CD4-positive, CD25-positive, alpha-beta regulatory T cell (primary cell): ENCODE measurements around the gene RTN4IP1. TPM values are rescaled to one million over a fixed set of nuclear protein-coding genes. Genes with fewer than 3 reads are reported as not detected.

Experiments
- ATAC-seq, 2 donors: fragments of 150-1000 bp; cut with Tn5 transposase; one replicate each; pipeline ENCODE4 v1.10.0; 2021; ENCODE audit warnings: low read depth in 2 of 2, moderate number of reproducible peaks in 2 of 2, moderate library complexity in 1 of 2
- DNase-seq, 3 donors: peaks; one replicate each; pipeline versions ENCODE4 v3.0.0 to v3.0.0-alpha.2; 2012 to 2022; ENCODE audit warnings: mixed read lengths in 1 of 3
- H3K27ac ChIP-seq: one replicate; pipeline ENCODE4 v1.7.0; 2013; ENCODE audit warnings: mild to moderate bottlenecking, low read length; ENCODE audit not compliant: insufficient read depth, poor library complexity, severe bottlenecking
- H3K27me3 ChIP-seq: one replicate; pipeline ENCODE4 v1.7.0; 2013; ENCODE audit warnings: low read length; ENCODE audit not compliant: control insufficient read depth, insufficient read depth
- H3K36me3 ChIP-seq: one replicate; pipeline ENCODE4 v1.7.0; 2013; ENCODE audit warnings: mild to moderate bottlenecking, low read length, moderate library complexity; ENCODE audit not compliant: control insufficient read depth, insufficient read depth
- H3K4me1 ChIP-seq: 2 replicates; pipeline ENCODE4 v1.7.0; 2013; ENCODE audit warnings: mild to moderate bottlenecking, low read length; ENCODE audit not compliant: insufficient read depth, control insufficient read depth, poor library complexity, severe bottlenecking
- H3K4me3 ChIP-seq: one replicate; pipeline ENCODE4 v1.7.0; 2013; ENCODE audit warnings: low read depth, mild to moderate bottlenecking, low read length, moderate library complexity
- H3K9me3 ChIP-seq, 2 experiments: 1 replicate in 1 of 2; 2 replicates in 1 of 2; pipeline ENCODE4 v1.7.0; 2013; ENCODE audit warnings: low read length in 2 of 2, mild to moderate bottlenecking in 1 of 2, moderate library complexity in 1 of 2; ENCODE audit not compliant: control insufficient read depth in 2 of 2
- H3K27ac Mint-ChIP-seq, 3 donors: one replicate each; pipeline ENCODE4 v1.8.0; 2020 to 2022; ENCODE audit warnings: mild to moderate bottlenecking in 3 of 3, mixed read lengths in 3 of 3, moderate library complexity in 2 of 3
- H3K27me3 Mint-ChIP-seq: one replicate; pipeline ENCODE4 v1.8.0; 2022; ENCODE audit warnings: mild to moderate bottlenecking, mixed read lengths
- H3K36me3 Mint-ChIP-seq: one replicate; pipeline ENCODE4 v1.8.0; 2020; ENCODE audit warnings: mixed read lengths
- H3K4me1 Mint-ChIP-seq, 4 donors: one replicate each; pipeline ENCODE4 v1.8.0; 2020 to 2022; ENCODE audit warnings: mixed read lengths in 4 of 4, mild to moderate bottlenecking in 1 of 4
- H3K4me3 Mint-ChIP-seq, 4 donors: one replicate each; pipeline ENCODE4 v1.8.0; 2020 to 2022; ENCODE audit warnings: mild to moderate bottlenecking in 4 of 4, mixed read lengths in 4 of 4, moderate library complexity in 3 of 4
- H3K9me3 Mint-ChIP-seq, 7 donors: one replicate each; pipeline ENCODE4 v1.8.0; 2020 to 2022; ENCODE audit warnings: mixed read lengths in 7 of 7, mild to moderate bottlenecking in 3 of 7, moderate library complexity in 2 of 7
- polyA plus RNA-seq, 4 donors: library from polyadenylated mRNA; unstranded; fragments of 300-500 nt; fragmentation: Illumina TruSeq; gene quantifications; one replicate each; pipeline ENCODE4 v1.2.3, GENCODE V29; 2021
- total RNA-seq: library from RNA; stranded (reverse); gene quantifications from one replicate; pipeline ENCODE4 v1.2.3, GENCODE V29; 2022

RTN4IP1 gene
- total and polyA plus RNA-seq, 5 donors from 2014 or later, result 5.9 to 13.8 (median 10.6) TPM

GRCh38 chr6:106579281-106579680 lies 50.0 kb downstream of the RTN4IP1 start:
- no peaks in the 10 kb centered on the region for H3K4me1 ChIP-seq

GRCh38 chr6:106574741-106575458 lies 54.4 kb downstream of the RTN4IP1 start:
- ATAC-seq (no peak), DNase-seq (no peak)
- H3K9me3 ChIP-seq, result no peaks in the 10 kb centered on the region
- no peaks in the 10 kb centered on the region for H3K27me3 Mint-ChIP-seq
- peaks cover 38% of the 10 kb centered on the region for H3K36me3 Mint-ChIP-seq
- H3K4me1 Mint-ChIP-seq, result peaks cover 0 to 4% (median 1%) of the 10 kb centered on the region in 4 donors
- no peak overlapping the region for H3K4me3 Mint-ChIP-seq
- no peak overlapping the region for H3K4me3 ChIP-seq
- H3K9me3 Mint-ChIP-seq, result no peaks in the 10 kb centered on the region
- H3K27ac ChIP-seq, result no peak overlapping the region
- peak overlapping the region in 2 of 3 donors; percentile 8 to 46 for H3K27ac Mint-ChIP-seq
- H3K36me3 ChIP-seq, result peaks cover 27% of the 10 kb centered on the region
- H3K4me1 ChIP-seq, result no peaks in the 10 kb centered on the region
- H3K27me3 ChIP-seq, result no peaks in the 10 kb centered on the region

More at GRCh38 chr6:106579281-106579680, 50.0 kb downstream of the RTN4IP1 start:
- Histone ChIP-seq H3K27ac (no peak overlapping the region), H3K4me3 (no peak overlapping the region), H3K36me3 (peaks cover 32% of the 10 kb centered on the region), H3K27me3 (no peaks in the 10 kb centered on the region), H3K9me3 (no peaks in the 10 kb centered on the region)
- H3K36me3 Mint-ChIP-seq, result peaks cover 58% of the 10 kb centered on the region
- no peaks in the 10 kb centered on the region for H3K27me3 Mint-ChIP-seq
- H3K4me3 Mint-ChIP-seq, result no peak overlapping the region
- DNase-seq (no peak), ATAC-seq (no peak)
- H3K4me1 Mint-ChIP-seq, result peaks cover 0 to 2% (median 0%) of the 10 kb centered on the region in 4 donors
- H3K9me3 Mint-ChIP-seq, result no peaks in the 10 kb centered on the region
- no peak overlapping the region for H3K27ac Mint-ChIP-seq

GRCh38 chr6:106572875-106573585 lies 56.3 kb downstream of the RTN4IP1 start:
- ATAC-seq (no peak), DNase-seq (no peak)
- Histone ChIP-seq H3K9me3 (no peaks in the 10 kb centered on the region), H3K4me1 (no peaks in the 10 kb centered on the region), H3K4me3 (no peak overlapping the region), H3K36me3 (peaks cover 45% of the 10 kb centered on the region), H3K27ac (no peak overlapping the region), H3K27me3 (no peaks in the 10 kb centered on the region)
- Mint-ChIP-seq H3K9me3 (no peaks in the 10 kb centered on the region), H3K27ac (peak overlapping the region in 2 of 3 donors; percentile 52 to 64), H3K4me1 (peaks cover 0 to 5% (median 1%) of the 10 kb centered on the region in 4 donors), H3K36me3 (peaks cover 44% of the 10 kb centered on the region), H3K27me3 (no peaks in the 10 kb centered on the region), H3K4me3 (no peak overlapping the region)

- Histone ChIP-seq H3K4me3 (no peak overlapping the region), H3K4me1 (no peaks in the 10 kb centered on the region), H3K27me3 (no peaks in the 10 kb centered on the region), H3K9me3 (no peaks in the 10 kb centered on the region), H3K27ac (no peak overlapping the region), H3K36me3 (peaks cover 47% of the 10 kb centered on the region)
- no peaks in the 10 kb centered on the region for H3K27me3 Mint-ChIP-seq
- DNase-seq (no peak), ATAC-seq (no peak)
- peaks cover 48% of the 10 kb centered on the region for H3K36me3 Mint-ChIP-seq
- no peaks in the 10 kb centered on the region for H3K9me3 Mint-ChIP-seq
- H3K27ac Mint-ChIP-seq, result peak overlapping the region; percentile 52 to 76 (median 64)
- no peak overlapping the region for H3K4me3 Mint-ChIP-seq
- H3K4me1 Mint-ChIP-seq, result peaks cover 0 to 5% (median 1%) of the 10 kb centered on the region in 4 donors
These were observed 56.9 kb downstream of the RTN4IP1 start for GRCh38 chr6:106572436-106572835.

- no peaks in the 10 kb centered on the region for H3K4me1 ChIP-seq
- H3K9me3 ChIP-seq, result no peaks in the 10 kb centered on the region
- H3K4me1 Mint-ChIP-seq, result peaks cover 0 to 9% (median 8%) of the 10 kb centered on the region in 4 donors
- peaks cover 38% of the 10 kb centered on the region for H3K36me3 Mint-ChIP-seq
- no peak for ATAC-seq
- no peaks in the 10 kb centered on the region for H3K27me3 Mint-ChIP-seq
- H3K36me3 ChIP-seq, result peaks cover 51% of the 10 kb centered on the region
- H3K4me3 ChIP-seq, result no peak overlapping the region
- no peak for DNase-seq
- no peak overlapping the region for H3K4me3 Mint-ChIP-seq
- H3K27ac ChIP-seq, result no peak overlapping the region
- H3K27ac Mint-ChIP-seq, result no peak overlapping the region
- H3K9me3 Mint-ChIP-seq, result no peaks in the 10 kb centered on the region
- H3K27me3 ChIP-seq, result no peaks in the 10 kb centered on the region
These were observed 59.9 kb downstream of the RTN4IP1 start for GRCh38 chr6:106569428-106569827.

- Histone ChIP-seq H3K4me1 (no peaks in the 10 kb centered on the region), H3K36me3 (peaks cover 60% of the 10 kb centered on the region), H3K9me3 (no peaks in the 10 kb centered on the region), H3K27me3 (no peaks in the 10 kb centered on the region), H3K4me3 (no peak overlapping the region), H3K27ac (no peak overlapping the region)
- no peak for ATAC-seq
- Mint-ChIP-seq H3K9me3 (no peaks in the 10 kb centered on the region), H3K36me3 (peaks cover 45% of the 10 kb centered on the region), H3K4me3 (no peak overlapping the region), H3K4me1 (peaks cover 0 to 9% (median 8%) of the 10 kb centered on the region in 4 donors), H3K27me3 (no peaks in the 10 kb centered on the region), H3K27ac (peak overlapping the region in 1 of 3 donors; percentile 66)
- DNase-seq, result no peak
These were observed 60.8 kb downstream of the RTN4IP1 start for GRCh38 chr6:106568530-106568929.

- no peak overlapping the region for H3K4me3 Mint-ChIP-seq
- no peaks in the 10 kb centered on the region for H3K9me3 Mint-ChIP-seq
- H3K27me3 Mint-ChIP-seq, result no peaks in the 10 kb centered on the region
- DNase-seq, result no peak
- Histone ChIP-seq H3K36me3 (peaks cover 83% of the 10 kb centered on the region), H3K27me3 (no peaks in the 10 kb centered on the region), H3K4me3 (no peak overlapping the region), H3K9me3 (no peaks in the 10 kb centered on the region), H3K27ac (no peak overlapping the region), H3K4me1 (no peaks in the 10 kb centered on the region)
- H3K27ac Mint-ChIP-seq, result peak overlapping the region in 1 of 3 donors; percentile 60
- H3K4me1 Mint-ChIP-seq, result peaks cover 0 to 7% (median 5%) of the 10 kb centered on the region in 4 donors
- H3K36me3 Mint-ChIP-seq, result peaks cover 45% of the 10 kb centered on the region
- ATAC-seq, result no peak
These were observed 64.8 kb downstream of the RTN4IP1 start for GRCh38 chr6:106564476-106564875.
